ENCODE measurements around the gene PFKFB1. TPM values are rescaled to one million over a fixed set of nuclear protein-coding genes. Genes with fewer than 3 reads are reported as not detected.
"Not testable (repeated sequence)": the region's sequence is repeated elsewhere in the genome, so short reads cannot be mapped to it uniquely, and the experiment has no call there.

Gene PFKFB1
- total RNA-seq, 5 donors from 2014 or later (not counting 1 experiment from before 2014, with no cell fraction given) = 0.18 to 1.4 (median 0.61) TPM

- Mint-ChIP-seq H3K4me3 (peak within 1 kb of the TSS; percentile 92 to 95 (median 93)), H3K27ac (peak within 1 kb of the TSS; percentile 94 to 95), H3K4me1 (peaks cover 17 to 36% (median 25%) of the 10 kb centered on the region in 3 donors), H3K36me3 (peaks cover 21% of the 10 kb centered on the region), H3K9me3 (no peaks in the 10 kb centered on the region), H3K27me3 (peaks cover 0 to 16% of the 10 kb centered on the region in 2 donors)
- Histone ChIP-seq H3K9me3 (no peaks in the 10 kb centered on the region), H3K27ac (ENCODE audit: low read length) (peak within 1 kb of the TSS; percentile 86), H3K36me3 (ENCODE audit: control insufficient read depth in 2 of 2, extremely low read depth in 1 of 2, insufficient read depth in 1 of 2, low read length in 1 of 2) (peaks cover 0 to 24% of the 10 kb centered on the region in 2 donors), H3K27me3 (replicated peaks in 1 of 2; ENCODE audit: control insufficient read depth in 2 of 2, extremely low read depth in 1 of 2, insufficient read depth in 2 of 2, low read length in 1 of 2) (no peaks in the 10 kb centered on the region), H3K4me1 (ENCODE audit: control insufficient read depth in 1 of 2, extremely low read depth in 1 of 2, insufficient read depth in 2 of 2, low read length in 2 of 2) (peaks cover 2 to 28% of the 10 kb centered on the region in 2 experiments), H3K4me3 (ENCODE audit: control insufficient read depth in 1 of 2, extremely low read depth in 1 of 2, low read length in 1 of 2) (peak within 1 kb of the TSS; percentile 86 to 90)
- ATAC-seq (replicated peaks in 1 of 4) (peak; percentile 95 to 96 (median 96)), DNase-seq (peak; percentile 66 to 93 (median 86))
- ChIA-PET POLR2A (interaction anchor here (0.6 to 1.4 kb wide), 6 partner anchors 10 to 817 kb away, joined by 3 to 10 read pairs (median 4); partner anchors contain the start of genes FAM120C (in 1 of the 2) and GNL3L (in 1 of the 2)), CTCF (interaction anchor here (0.5 to 1.5 kb wide), 8 partner anchors 10 to 361 kb away, joined by 3 to 7 read pairs (median 4); no protein-coding TSS in a partner anchor)
- 0% methylated on average over 22 of the region's 55 CpGs for WGBS (ENCODE audit: insufficient coverage)
Measured at GRCh38 chrX:54999717-55000598, 6.0 kb upstream of the PFKFB1 start, which contains the start of gene APEX2. APEX2 (plus strand) TSS chrX:55000363; CDS start chrX:55000423, 60 bp downstream.

- peaks cover 0 to 19% of the 10 kb centered on the region in 2 donors for H3K27me3 Mint-ChIP-seq
- Histone ChIP-seq H3K27me3 (replicated peaks in 1 of 2; ENCODE audit: control insufficient read depth in 2 of 2, extremely low read depth in 1 of 2, insufficient read depth in 2 of 2, low read length in 1 of 2) (no peaks in the 10 kb centered on the region), H3K9me3 (no peaks in the 10 kb centered on the region), H3K36me3 (ENCODE audit: control insufficient read depth in 2 of 2, extremely low read depth in 1 of 2, insufficient read depth in 1 of 2, low read length in 1 of 2) (no peaks in the 10 kb centered on the region), H3K27ac (ENCODE audit: low read length) (no peak overlapping the region), H3K4me3 (ENCODE audit: control insufficient read depth in 1 of 2, extremely low read depth in 1 of 2, low read length in 1 of 2) (no peak overlapping the region), H3K4me1 (ENCODE audit: control insufficient read depth in 1 of 2, extremely low read depth in 1 of 2, insufficient read depth in 2 of 2, low read length in 2 of 2) (peaks cover 0 to 11% of the 10 kb centered on the region in 2 experiments)
- ATAC-seq (replicated peaks in 1 of 4) (no peak), DNase-seq (no peak)
- no peak overlapping the region for H3K4me3 Mint-ChIP-seq
- no peaks in the 10 kb centered on the region for H3K9me3 Mint-ChIP-seq
- no peaks in the 10 kb centered on the region for H3K36me3 Mint-ChIP-seq
- peaks cover 2 to 13% (median 11%) of the 10 kb centered on the region in 3 donors for H3K4me1 Mint-ChIP-seq
- H3K27ac Mint-ChIP-seq = no peak overlapping the region
- ChIA-PET CTCF (interaction anchor here in 1 of 2 donors (1.3 kb wide), 1 partner anchor 8 kb away, joined by 3 read pairs; no protein-coding TSS in a partner anchor), POLR2A (no interaction called here)
Measured at GRCh38 chrX:54995621-54996020, 1.6 kb upstream of the PFKFB1 start.

- WGBS (ENCODE audit: insufficient coverage) = 0% methylated on average over 1 of the region's 6 CpGs
- POLR2A ChIA-PET = no interaction called here
Measured at GRCh38 chrX:54994668-54995351, 822 bp upstream of the PFKFB1 start.

GRCh38 chrX:54992911-54993622, 921 bp downstream of the PFKFB1 start:
- no peaks in the 10 kb centered on the region for H3K27me3 ChIP-seq (replicated peaks in 1 of 2; ENCODE audit: control insufficient read depth in 2 of 2, extremely low read depth in 1 of 2, insufficient read depth in 2 of 2, low read length in 1 of 2)
- ATAC-seq (replicated peaks in 1 of 4) (no peak), DNase-seq (no peak)
- no peak overlapping the region for H3K27ac Mint-ChIP-seq
- no CpG with 5 or more reads among the region's 1 CpG for WGBS (ENCODE audit: insufficient coverage)
- no peaks in the 10 kb centered on the region for H3K4me1 ChIP-seq (ENCODE audit: control insufficient read depth in 1 of 2, extremely low read depth in 1 of 2, insufficient read depth in 2 of 2, low read length in 2 of 2)
- ChIA-PET CTCF (no interaction called here), POLR2A (no interaction called here)
- H3K36me3 Mint-ChIP-seq = no peaks in the 10 kb centered on the region
- no peaks in the 10 kb centered on the region for H3K4me1 Mint-ChIP-seq
- H3K4me3 ChIP-seq (ENCODE audit: control insufficient read depth in 1 of 2, extremely low read depth in 1 of 2, low read length in 1 of 2) = no peak overlapping the region
- H3K27ac ChIP-seq (ENCODE audit: low read length) = no peak overlapping the region
- peaks cover 0 to 19% of the 10 kb centered on the region in 2 donors for H3K27me3 Mint-ChIP-seq
- no peaks in the 10 kb centered on the region for H3K36me3 ChIP-seq (ENCODE audit: control insufficient read depth in 2 of 2, extremely low read depth in 1 of 2, insufficient read depth in 1 of 2, low read length in 1 of 2)
- no peak overlapping the region for H3K4me3 Mint-ChIP-seq
- H3K9me3 ChIP-seq = no peaks in the 10 kb centered on the region
- H3K9me3 Mint-ChIP-seq = no peaks in the 10 kb centered on the region

More at GRCh38 chrX:54994668-54995351, 822 bp upstream of the PFKFB1 start:
- Histone ChIP-seq H3K9me3 (no peaks in the 10 kb centered on the region), H3K4me1 (ENCODE audit: control insufficient read depth in 1 of 2, extremely low read depth in 1 of 2, insufficient read depth in 2 of 2, low read length in 2 of 2) (peaks cover 0 to 8% of the 10 kb centered on the region in 2 experiments), H3K4me3 (ENCODE audit: control insufficient read depth in 1 of 2, extremely low read depth in 1 of 2, low read length in 1 of 2) (no peak overlapping the region), H3K27ac (ENCODE audit: low read length) (no peak overlapping the region), H3K36me3 (ENCODE audit: control insufficient read depth in 2 of 2, extremely low read depth in 1 of 2, insufficient read depth in 1 of 2, low read length in 1 of 2) (no peaks in the 10 kb centered on the region), H3K27me3 (replicated peaks in 1 of 2; ENCODE audit: control insufficient read depth in 2 of 2, extremely low read depth in 1 of 2, insufficient read depth in 2 of 2, low read length in 1 of 2) (no peaks in the 10 kb centered on the region)
- no peak for ATAC-seq (replicated peaks in 1 of 4)
- Mint-ChIP-seq H3K4me3 (no peak overlapping the region), H3K27ac (no peak overlapping the region), H3K36me3 (no peaks in the 10 kb centered on the region), H3K9me3 (no peaks in the 10 kb centered on the region), H3K27me3 (peaks cover 0 to 19% of the 10 kb centered on the region in 2 donors), H3K4me1 (peaks cover 2 to 7% (median 6%) of the 10 kb centered on the region in 3 donors)
- CTCF ChIA-PET = interaction anchor here in 1 of 2 donors (1.3 kb wide), 1 partner anchor 9 kb away, joined by 3 read pairs; no protein-coding TSS in a partner anchor
- no peak for DNase-seq

- H3K36me3 Mint-ChIP-seq = no peaks in the 10 kb centered on the region
- Histone ChIP-seq H3K9me3 (no peaks in the 10 kb centered on the region), H3K27me3 (replicated peaks in 1 of 2; ENCODE audit: control insufficient read depth in 2 of 2, extremely low read depth in 1 of 2, insufficient read depth in 2 of 2, low read length in 1 of 2) (no peaks in the 10 kb centered on the region), H3K4me3 (ENCODE audit: control insufficient read depth in 1 of 2, extremely low read depth in 1 of 2, low read length in 1 of 2) (no peak overlapping the region), H3K36me3 (ENCODE audit: control insufficient read depth in 2 of 2, extremely low read depth in 1 of 2, insufficient read depth in 1 of 2, low read length in 1 of 2) (no peaks in the 10 kb centered on the region), H3K4me1 (ENCODE audit: control insufficient read depth in 1 of 2, extremely low read depth in 1 of 2, insufficient read depth in 2 of 2, low read length in 2 of 2) (no peaks in the 10 kb centered on the region), H3K27ac (ENCODE audit: low read length) (no peak overlapping the region)
- POLR2A ChIA-PET = no interaction called here
- peaks cover 0 to 5% (median 0%) of the 10 kb centered on the region in 3 donors for H3K9me3 Mint-ChIP-seq
- WGBS (ENCODE audit: insufficient coverage) = no CpG with 5 or more reads among the region's 2 CpGs
- peaks cover 0 to 22% of the 10 kb centered on the region in 2 donors for H3K27me3 Mint-ChIP-seq
- DNase-seq = no peak
- no peak for ATAC-seq (replicated peaks in 1 of 4)
- no peak overlapping the region for H3K27ac Mint-ChIP-seq
- H3K4me3 Mint-ChIP-seq = no peak overlapping the region
- CTCF ChIA-PET = no interaction called here
- H3K4me1 Mint-ChIP-seq = no peaks in the 10 kb centered on the region
Measured at GRCh38 chrX:54991706-54992105, 2.3 kb downstream of the PFKFB1 start.

- H3K4me3 Mint-ChIP-seq; H3K27ac ChIP-seq (ENCODE audit: low read length); H3K9me3 ChIP-seq; H3K27me3 ChIP-seq (replicated peaks in 1 of 2; ENCODE audit: control insufficient read depth in 2 of 2, extremely low read depth in 1 of 2, insufficient read depth in 2 of 2, low read length in 1 of 2); H3K4me1 Mint-ChIP-seq; DNase-seq; H3K27ac Mint-ChIP-seq; H3K9me3 Mint-ChIP-seq; CTCF ChIA-PET; H3K36me3 Mint-ChIP-seq; H3K36me3 ChIP-seq (ENCODE audit: control insufficient read depth in 2 of 2, extremely low read depth in 1 of 2, insufficient read depth in 1 of 2, low read length in 1 of 2); H3K4me1 ChIP-seq (ENCODE audit: control insufficient read depth in 1 of 2, extremely low read depth in 1 of 2, insufficient read depth in 2 of 2, low read length in 2 of 2); POLR2A ChIA-PET; H3K4me3 ChIP-seq (ENCODE audit: control insufficient read depth in 1 of 2, extremely low read depth in 1 of 2, low read length in 1 of 2); ATAC-seq (replicated peaks in 1 of 4): not testable (repeated sequence)
- peaks cover 0 to 18% of the 10 kb centered on the region in 2 donors for H3K27me3 Mint-ChIP-seq
- no CpG with 5 or more reads among the region's 2 CpGs for WGBS (ENCODE audit: insufficient coverage)
Measured at GRCh38 chrX:54983306-54983705, 10.7 kb downstream of the PFKFB1 start.

Measured in T-cell (primary cell).